ENCODE results near the gene SH3RF3. TPM values are rescaled to one million over a fixed set of nuclear protein-coding genes. Genes with fewer than 3 reads are reported as not detected.
"Not testable (repeated sequence)": the region's sequence is repeated elsewhere in the genome, so short reads cannot be mapped to it uniquely, and the experiment has no call there.

Gene SH3RF3
- polyA plus RNA-seq, 4 donors = 4.5 to 6.4 (median 5.7) TPM

- DNase-seq (ENCODE audit: low read depth in 4 of 4, low spot score in 2 of 4) = not testable (repeated sequence)
Observed at GRCh38 chr2:109117181-109117580, 11.8 kb upstream of the SH3RF3 start.

GRCh38 chr2:109117780-109118179, 11.2 kb upstream of the SH3RF3 start:
- DNase-seq (ENCODE audit: low read depth in 4 of 4, low spot score in 2 of 4) = no peak

DNA sequence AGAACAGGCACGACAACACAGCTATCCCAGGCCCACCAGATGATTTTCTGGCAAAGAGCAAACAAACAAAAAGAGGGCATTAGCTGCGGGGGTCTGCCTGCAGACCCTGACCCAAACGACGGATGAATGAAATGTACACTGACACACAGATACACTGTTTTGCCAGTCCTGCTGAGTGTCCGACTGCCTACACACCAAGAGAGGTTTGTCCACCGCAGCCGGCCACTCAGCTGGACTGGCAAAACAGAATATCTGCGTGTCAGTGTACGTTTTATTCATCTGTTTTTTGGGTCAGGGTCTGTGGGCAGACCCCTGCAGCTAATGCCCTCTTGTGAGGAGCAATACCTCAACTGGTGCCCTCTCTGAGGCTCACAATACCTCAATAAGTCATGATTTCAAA, 10.7 kb upstream of the SH3RF3 start:
- no peak for DNase-seq (ENCODE audit: low read depth in 4 of 4, low spot score in 2 of 4)

DNA sequence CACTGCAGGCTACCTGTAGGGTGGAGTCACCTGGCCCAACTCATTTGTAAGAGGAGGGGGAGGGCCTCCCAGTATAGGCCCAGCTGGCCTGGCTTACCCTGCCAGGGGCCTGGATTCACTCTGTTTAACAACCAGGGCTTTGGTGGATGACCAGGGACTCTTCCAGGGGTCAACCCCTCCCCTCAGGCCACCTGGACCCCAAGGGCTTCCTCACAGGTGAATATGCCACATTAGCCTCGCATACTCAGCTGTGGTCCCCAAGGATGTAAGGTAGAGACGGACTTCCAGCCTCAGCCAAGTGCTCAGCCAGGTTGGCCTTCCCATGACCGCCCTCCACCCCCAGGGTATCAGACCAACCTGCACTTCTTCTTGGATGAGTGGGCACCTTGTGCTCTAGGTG, 8.8 kb upstream of the SH3RF3 start:
- no peak for DNase-seq (ENCODE audit: low read depth in 4 of 4, low spot score in 2 of 4)

- not testable (repeated sequence) for DNase-seq (ENCODE audit: low read depth in 4 of 4, low spot score in 2 of 4)
Observed at GRCh38 chr2:109120686-109121085, 8.3 kb upstream of the SH3RF3 start.

DNA sequence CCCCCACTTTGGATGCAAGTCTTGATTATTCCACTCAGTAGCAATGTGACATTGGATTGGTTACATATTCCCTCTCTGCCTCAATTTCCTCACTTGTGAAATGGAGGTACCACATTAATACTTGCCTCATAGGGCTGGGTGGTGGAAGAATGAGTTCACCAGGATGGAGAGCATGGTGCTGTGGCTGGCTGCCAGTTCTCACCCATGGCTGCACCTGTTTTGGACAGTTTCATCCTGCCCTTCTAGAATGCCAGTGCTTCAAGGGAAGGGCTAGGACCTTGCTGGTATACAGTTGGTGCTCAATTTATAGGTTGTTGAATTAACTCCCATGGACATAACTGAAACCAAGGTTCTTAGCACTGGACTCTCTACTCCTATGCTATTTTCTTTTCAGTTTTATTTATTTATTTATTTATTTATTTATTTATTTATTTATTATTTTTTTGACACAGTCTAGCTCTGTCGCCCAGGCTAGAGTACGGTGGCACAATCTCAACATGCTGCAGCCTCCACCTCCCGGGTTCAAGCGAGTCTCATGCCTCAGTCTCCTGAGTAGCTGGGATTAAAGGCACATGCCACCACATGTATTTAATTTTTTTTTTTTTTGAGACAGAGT, 5.3 kb upstream of the SH3RF3 start:
- DNase-seq (ENCODE audit: low read depth in 4 of 4, low spot score in 2 of 4) = no peak

GRCh38 chr2:109124982-109125592, 3.9 kb upstream of the SH3RF3 start:
- DNase-seq (ENCODE audit: low read depth in 4 of 4, low spot score in 2 of 4) = no peak

DNA sequence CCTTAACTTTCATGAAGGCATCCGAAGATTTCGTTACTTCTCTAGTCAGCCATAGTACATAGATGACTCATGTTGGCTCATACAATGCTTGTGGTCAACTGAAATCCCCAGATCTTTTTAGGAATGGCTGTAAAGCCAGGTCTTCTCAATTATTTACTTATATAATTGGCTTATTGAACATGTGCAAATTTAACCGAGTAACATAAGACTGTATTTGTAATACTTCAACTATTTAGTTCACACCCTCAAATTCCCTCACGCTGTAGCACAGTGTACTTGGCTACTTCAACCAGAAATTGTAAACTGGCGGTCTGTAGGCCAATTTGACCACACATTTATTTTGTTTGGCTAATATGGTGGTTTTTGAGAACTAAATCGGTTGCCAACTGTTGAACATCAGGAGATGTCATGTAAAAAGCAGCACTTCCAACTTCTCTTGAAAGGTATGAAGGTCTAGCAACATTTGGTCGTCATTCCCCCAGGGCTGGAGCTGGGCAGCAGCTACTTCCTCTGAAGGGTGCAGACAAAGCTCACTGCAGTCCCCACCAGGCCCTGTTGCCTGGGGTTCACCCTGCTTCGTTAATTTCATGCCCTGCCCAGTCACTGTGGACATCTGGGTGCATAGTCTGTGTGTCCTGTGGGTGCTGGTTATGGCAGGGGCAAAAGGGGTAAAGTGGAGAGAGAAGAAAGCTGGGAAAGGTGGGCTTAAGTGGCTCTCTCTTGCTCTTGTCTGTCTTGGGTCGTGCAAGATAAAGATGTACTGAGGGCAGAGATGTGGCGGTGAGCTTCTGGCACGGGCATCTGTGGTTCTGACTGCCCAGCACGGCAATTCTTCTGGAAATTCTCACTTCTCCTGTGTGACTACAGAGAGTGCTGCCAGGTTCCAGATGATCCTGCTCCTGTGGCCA, 3.2 kb upstream of the SH3RF3 start:
- DNase-seq (ENCODE audit: low read depth in 4 of 4, low spot score in 2 of 4) = no peak

GRCh38 chr2:109126501-109126860, 2.5 kb upstream of the SH3RF3 start:
- no peak for DNase-seq (ENCODE audit: low read depth in 4 of 4, low spot score in 2 of 4)

DNA sequence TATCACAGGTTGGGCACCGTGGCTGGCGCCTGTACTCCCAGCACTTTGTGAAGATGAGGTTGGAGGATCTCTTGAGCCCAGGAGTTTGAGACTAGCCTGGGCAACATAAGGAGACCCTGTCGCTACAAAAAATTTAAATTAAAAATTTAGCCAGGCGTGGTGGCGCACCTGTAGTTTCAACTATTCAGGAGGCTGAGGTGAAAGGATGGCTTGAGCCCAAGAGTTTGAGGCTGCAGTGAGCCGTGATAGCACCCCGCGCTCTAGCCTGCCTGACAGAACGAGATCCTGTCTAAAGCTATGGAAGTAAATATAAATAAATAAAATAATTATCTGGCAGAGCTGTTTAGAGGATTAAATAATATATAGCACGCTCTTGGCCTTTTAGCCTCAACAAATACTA, 1.4 kb upstream of the SH3RF3 start:
- DNase-seq (ENCODE audit: low read depth in 4 of 4, low spot score in 2 of 4) = no peak

DNA sequence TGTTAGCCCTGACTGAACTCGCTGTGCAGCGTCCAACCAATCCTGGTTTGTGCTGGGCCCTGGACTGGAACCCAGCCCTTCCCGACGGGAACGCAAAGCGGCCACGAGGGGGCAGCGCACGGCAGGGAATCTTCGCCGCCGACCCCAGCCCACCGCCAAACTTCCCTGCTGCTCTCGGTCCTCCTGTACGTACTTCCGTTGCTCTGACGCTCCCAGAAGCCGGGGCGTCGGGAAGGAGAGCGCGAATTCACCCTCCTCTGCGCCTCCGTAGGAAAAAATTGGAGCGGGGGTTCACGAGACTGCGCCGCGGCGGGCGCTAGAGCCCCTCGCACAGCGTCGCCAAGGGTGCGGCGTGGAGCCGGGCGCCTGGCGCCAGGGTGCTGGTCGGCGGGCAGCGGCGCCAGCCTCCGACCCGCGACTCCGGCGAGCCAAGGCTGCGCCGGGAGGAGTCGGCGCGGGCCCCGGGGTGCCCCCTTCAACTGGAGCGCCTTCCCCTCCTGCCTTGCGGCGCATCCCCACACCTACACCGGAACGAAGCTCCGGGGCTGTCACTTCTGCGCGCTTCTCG, 873 bp upstream of the SH3RF3 start:
- DNase-seq (ENCODE audit: low read depth in 4 of 4, low spot score in 2 of 4) = peak in 3 of 4 donors; percentile 64 to 75 (median 75)

- no peak for DNase-seq (ENCODE audit: low read depth in 4 of 4, low spot score in 2 of 4)
Observed at GRCh38 chr2:109129356-109129920, 433 bp downstream of the SH3RF3 start.

GRCh38 chr2:109129921-109130722, 1.1 kb downstream of the SH3RF3 start:
- no peak for DNase-seq (ENCODE audit: low read depth in 4 of 4, low spot score in 2 of 4)

DNA sequence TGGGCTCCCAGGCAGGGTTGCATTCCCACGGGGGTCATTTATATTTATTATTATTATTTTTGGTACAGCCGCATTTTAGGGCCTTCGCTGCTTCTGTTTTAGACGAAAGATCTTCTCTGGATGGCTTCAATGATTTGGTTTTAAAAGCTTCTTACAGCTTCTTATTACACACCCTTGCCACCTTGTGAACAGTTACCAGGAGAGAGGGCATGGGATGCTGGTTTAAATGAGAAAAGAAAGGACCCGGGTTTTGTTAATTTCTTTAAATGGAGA, 1.7 kb downstream of the SH3RF3 start:
- no peak for DNase-seq (ENCODE audit: low read depth in 4 of 4, low spot score in 2 of 4)

GRCh38 chr2:109131777-109132176, 2.8 kb downstream of the SH3RF3 start:
- no peak for DNase-seq (ENCODE audit: low read depth in 4 of 4, low spot score in 2 of 4)

- DNase-seq (ENCODE audit: low read depth in 4 of 4, low spot score in 2 of 4) = no peak
Observed at GRCh38 chr2:109132626-109133025, 3.6 kb downstream of the SH3RF3 start.

- no peak for DNase-seq (ENCODE audit: low read depth in 4 of 4, low spot score in 2 of 4)
Observed at GRCh38 chr2:109133746-109134145, 4.7 kb downstream of the SH3RF3 start.

GRCh38 chr2:109134741-109135358, 5.8 kb downstream of the SH3RF3 start:
- DNase-seq (ENCODE audit: low read depth in 4 of 4, low spot score in 2 of 4) = no peak

DNA sequence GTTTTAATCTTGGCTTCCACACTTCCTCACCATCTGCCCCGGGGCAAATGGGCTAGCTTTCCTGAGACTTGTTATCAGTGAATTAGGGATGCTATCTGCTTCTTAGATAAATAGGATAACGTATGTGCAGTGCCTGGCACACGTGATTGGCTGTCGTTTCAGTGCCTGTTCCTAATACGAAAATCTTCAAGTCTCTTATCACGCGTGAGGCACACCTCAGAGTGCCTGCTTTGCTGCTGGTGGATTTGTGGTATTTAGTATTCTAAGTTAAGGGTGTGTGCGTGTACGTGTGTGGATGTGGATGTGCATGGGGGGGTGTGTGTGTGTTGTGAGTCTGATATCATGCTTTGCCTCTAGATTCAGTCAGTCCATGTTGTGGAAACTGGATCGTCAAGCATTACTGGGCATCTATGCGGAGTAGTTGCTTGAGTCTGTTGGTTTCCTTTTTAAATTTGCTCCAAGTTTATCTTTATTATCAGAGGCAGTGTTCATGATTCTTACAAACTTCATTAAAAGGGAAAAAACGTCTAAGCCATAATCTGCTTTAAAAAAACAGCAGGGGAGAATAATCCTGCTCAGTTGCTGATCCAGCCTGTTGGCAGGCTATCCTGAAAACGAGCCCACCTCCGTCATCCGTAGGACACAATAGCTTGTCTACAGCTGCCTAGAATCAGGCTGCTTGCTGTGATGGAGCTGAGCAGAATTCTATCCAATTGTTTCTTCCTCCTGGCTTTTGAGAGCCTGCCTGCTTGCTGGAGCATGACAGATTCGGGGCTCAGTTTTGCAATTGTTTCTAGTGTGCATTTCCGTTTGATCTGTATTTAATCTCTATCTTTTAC, 6.6 kb downstream of the SH3RF3 start:
- no peak for DNase-seq (ENCODE audit: low read depth in 4 of 4, low spot score in 2 of 4)
